Fibroblast of upper back skin (primary cell): ENCODE data around the gene KRT8.

ENCODE experiments used
- DNase-seq: peaks from one replicate; pipeline ENCODE4 v3.0.0-alpha.2; 2013

KRT8 gene

DNA sequence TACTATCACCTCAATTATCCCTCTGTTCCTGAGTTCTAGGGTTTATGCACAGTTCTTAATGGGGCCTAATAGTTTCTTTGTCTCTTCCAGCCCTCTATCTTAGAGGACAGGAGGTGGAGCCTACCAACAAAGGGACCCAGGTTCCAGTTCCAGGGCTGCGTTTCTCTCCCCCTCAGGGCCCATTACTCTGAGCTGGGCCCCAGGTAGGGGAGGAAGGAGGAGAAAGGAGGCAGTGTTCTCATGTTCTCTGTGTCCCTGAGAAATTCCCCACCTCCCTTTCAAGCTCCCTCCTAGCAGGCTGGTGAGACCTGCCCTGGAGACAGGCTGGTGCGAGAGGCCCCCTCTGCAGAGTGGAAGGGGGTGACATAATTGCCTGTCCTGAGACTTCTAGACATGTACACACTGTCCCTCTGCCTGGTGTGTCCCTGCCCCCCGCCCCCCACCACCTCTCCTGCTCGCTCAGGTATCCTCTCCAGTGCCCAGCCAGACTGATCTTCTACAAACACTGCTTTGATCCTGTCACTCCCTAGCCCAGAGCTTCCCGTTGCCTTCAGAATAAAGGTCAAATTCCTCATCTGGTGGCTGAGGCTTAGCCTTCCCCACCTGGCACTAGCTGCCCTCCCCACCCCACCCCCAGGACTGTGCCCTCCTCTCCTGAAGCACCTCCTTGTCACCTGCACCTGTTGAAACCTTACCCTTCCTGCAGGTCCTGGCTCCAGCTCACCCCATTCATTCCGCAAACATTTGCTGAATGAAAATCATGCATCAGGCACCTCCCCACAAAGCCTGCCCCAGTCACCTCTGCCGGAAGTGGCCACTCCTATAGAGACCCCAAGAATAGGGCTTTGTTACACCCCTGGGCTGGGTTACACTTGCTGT is 21.1 kb upstream of the KRT8 start:
- DNase-seq = no peak

DNA sequence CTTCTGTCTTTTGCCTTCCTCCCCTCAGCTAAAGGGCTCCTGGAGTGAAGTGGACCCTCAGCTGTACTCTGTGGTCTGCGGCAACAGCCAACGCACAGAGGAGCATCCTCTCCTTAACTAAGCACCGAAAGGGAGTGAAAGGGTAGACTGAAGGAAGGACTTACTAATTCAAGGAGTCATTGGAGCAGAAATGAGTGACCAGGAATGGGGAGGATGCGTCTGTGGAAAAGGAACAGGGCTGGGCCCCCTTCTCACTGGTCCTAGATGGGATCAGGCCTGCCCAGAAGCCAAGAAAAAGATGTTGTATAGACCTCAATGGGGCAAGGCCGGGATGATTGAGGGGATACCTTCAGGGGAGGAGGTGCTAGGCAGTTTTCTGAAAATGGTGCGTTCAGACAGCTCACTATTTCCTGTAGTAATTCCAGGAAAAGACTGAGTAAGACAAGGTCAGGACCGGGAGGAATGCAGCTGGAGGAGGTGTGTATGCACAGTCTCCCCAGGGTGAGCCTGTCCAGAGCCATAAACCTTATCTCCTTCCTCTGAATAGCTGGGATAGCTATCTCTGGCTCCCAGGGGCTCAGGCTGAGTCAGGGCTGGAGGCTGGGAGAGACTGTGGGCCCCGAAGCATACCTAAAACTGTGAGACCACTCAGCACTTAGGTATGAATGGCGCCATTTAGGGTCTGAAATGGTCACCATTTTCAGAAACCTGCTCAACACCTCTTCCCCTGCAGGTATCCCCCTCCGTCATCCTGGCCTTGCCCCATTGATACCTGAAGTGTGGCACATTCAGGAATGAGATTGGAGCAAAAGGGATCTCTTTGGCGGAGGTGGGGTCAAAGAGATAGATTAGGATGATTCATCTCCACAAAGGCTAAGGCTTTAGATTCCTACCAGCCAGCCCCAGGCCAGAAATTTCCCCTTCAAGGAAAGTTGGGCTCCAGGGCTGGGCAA is 20.2 kb upstream of the KRT8 start:
- DNase-seq = peak; percentile 97

DNA sequence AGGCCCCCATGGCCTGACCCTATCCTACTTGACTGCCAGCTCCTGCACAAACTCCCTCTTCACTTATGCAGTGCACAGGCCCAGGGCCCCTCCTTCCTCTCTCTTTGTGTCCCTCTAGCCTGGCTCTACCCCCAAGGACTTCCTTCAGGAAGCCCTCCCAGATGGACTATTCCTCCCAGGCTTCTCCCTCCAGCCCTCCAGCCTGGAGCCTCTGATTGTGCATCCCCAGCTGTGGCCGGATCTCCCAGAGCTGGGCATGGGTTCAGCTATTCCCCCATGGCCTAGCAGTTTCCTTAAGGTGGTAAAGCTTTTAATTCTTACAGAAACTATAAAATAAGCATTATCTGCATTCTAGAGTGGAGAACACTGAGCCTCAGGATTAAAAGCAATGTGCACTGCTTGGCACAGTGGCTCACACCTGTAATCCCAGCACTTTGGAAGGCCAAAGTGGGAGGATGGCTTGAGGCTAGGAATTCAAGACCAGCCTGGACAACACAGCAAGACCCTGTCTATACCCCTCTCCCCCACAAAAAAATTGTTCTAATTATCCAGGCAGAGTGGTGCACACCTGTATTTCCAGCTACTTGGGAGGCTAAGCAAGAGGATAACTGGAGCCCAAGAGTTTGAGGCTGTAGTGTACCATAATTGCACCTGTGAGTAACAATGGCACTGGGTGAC is 16.8 kb upstream of the KRT8 start:
- no peak for DNase-seq

DNA sequence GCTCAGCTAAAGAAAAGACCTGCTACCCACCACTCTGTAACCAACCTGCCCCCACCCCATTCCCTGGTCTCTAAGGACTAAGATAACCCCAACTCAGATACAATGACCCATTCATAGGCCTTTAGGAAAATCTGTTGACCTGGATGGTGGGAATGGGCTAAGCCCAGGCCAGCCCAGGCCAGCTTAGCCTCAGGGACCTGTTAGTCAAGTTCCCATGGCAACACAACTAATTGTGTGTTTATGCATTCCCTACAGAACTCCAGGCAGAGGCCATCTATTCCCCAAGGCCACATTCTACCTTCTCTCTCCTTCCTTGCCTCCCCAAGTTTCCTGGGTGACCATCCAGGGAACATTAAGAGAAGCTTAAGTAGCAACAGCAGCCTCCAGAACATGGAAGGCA is 16.1 kb upstream of the KRT8 start:
- no peak for DNase-seq

DNA sequence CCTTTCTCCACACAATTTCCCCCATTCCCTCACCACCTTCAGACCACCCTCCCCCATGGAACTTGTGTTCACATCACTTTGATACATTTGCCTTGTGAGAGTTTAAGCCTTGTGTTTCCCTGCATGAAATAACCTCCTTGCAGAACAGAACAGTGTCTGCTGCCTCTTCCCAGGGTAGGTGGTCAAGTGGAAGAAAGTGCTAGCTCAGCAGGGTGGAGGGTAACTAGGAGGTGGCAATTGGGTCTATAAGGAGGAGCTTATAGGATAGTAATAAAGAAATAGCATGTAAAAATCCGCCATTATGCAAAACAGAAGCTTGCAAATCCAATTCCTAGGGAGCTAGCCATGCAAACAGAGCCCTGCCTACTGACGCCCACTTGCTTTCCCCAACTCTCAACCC is 13.9 kb upstream of the KRT8 start:
- DNase-seq = no peak

DNA sequence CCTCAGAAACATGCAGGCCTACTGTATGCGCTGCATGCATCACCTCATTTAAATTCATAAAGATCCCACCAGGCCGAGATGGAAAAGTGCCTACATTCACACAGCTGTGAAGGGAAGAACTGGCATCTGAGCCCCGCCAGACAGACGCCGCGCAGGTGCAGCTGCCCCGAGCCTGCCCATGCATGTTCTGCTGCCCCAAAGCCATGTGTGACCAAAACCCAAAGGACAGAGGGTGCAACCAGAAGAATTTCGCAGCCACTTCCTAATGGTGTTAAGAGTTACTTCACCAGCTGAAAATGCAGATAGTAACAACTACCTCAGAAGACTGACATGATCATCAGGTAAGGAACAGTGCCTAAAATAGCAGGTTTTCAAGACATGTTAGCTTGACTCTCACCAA is 13.5 kb upstream of the KRT8 start:
- DNase-seq = no peak

DNA sequence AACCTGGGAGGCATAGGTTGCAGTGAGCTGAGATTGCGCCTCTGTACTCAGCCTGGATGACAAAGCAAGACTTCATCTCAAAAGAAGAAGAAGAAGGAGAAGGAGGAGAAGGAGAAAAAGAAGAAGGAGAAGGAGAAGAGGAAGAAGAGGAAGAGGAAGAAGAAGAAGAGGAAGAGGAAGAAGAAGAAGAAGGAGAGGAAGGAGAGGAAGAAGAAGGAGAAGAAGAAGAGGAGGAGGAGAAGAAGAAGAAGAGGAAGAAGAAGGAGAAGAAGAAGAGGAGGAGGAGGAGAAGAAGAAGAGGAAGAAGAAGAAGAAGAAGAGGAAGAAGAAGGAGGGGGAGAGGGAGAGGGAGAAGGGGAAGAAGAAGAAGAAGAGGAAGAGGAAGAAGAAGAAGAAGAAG is 12.9 kb upstream of the KRT8 start:
- DNase-seq = no peak

DNA sequence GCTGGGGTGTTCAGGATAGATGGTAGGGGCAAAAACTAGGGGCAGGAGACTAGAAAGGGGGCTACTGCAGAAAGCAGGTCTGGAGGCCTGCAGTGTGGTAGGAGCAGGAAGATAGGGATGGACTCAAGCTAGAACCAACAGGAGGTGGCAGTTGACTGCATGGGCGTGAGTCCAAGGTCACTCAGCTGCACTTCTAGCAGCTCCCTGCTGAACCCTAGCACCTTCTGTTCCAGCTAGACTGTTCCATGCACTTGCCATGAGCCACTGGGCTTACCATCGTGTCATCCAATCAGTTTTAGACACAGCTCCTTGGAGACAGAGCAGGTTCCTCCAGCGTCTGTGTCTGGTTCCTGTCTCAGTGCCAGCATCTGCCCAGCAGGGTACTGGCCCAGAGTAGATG is 11.3 kb upstream of the KRT8 start:
- no peak for DNase-seq

DNA sequence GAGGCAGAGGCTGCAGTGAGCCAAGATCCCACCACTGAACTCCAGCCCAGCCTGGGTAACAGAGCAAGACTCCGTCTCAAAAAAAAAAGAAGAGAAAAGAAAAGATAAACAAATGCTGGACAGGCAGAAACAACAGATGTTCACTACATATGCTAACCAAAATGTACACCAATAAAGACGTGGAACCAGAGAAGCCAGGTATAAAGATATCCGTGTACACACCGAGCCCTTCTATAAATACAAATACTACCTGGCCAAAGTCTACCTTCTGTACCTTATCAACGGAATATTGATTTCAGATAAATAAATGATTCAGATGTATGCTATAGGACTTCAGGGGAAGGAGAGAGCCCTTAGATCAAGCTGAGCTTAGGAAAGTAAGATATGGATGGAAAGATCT is 10.8 kb upstream of the KRT8 start:
- DNase-seq = no peak

DNA sequence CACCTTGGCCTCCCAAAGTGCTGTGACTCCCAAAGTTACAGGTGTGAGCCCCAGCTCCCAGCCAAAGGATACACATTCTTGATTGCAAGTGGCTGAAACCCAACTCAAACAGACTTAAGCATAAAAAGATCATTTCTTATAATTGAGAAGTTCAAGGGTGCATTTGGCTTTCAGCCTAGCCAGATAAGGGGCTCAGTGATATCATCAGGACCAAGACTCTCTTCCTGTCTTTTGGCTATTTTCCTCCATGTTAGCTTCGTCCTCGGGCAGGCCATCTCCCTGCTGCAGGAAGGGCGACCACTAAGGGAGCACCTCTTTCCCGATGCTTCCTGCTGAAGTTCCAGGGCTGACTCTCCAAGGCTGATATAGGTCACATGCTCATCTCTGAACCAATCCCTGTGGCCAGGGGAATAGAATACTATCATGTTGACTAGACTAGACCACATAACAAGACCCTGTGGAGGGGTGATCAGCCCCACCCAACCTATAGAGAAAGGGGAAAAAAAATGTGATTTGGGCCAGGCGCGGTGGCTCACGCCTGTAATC is 9.8 kb upstream of the KRT8 start:
- DNase-seq = no peak

DNA sequence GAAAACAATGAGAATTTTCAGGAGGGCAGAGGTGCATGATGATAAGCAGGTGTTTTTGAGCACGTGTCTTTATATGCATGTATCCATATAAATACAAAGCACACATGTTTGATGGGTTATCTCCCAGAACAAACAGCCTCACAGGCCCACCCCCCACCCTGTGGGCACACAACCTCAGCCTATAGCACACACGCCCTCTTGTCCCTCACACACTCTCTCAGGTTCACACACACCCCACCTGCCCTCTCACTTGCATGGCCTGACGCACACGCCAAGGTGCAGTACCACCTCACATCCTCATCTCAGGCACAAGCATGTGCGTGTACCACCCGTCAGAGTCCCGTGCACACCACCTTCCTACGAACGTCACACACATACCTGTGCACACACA is 8.6 kb upstream of the KRT8 start:
- DNase-seq = no peak

DNA sequence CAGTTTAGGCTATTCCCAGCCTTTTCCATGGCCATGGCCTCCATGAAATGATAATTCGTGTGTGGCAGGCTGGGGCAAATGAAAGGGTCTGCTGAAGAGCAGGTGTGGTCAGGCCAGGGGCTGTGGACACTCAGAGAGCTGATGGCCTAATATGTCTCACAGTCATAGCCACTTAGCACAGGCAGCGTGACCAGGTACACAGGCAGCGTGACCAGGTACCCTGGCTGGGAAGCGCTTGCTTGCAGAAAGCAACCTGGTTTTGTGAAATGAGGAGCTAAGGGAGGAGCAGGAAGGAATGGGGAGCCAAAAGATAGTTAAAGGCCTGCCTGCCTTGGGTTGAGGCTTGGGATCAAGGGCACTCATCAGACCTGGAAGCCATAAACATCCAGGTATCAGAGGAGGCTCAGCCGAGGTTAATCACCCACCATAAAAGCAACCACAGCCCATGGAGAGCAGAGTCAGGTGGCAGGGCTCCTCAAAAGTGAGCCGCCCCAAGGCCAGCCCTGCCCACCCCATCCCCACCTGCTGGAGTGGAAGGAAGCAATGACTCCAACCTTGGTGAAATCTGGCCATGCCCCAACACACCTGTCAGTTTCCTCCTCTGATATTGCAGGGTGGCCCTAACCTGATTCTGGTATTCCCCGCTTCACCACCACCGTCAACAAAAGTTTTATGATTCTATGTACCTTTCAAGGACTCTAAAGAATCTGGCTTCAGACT is 8.0 kb upstream of the KRT8 start:
- no peak for DNase-seq

DNA sequence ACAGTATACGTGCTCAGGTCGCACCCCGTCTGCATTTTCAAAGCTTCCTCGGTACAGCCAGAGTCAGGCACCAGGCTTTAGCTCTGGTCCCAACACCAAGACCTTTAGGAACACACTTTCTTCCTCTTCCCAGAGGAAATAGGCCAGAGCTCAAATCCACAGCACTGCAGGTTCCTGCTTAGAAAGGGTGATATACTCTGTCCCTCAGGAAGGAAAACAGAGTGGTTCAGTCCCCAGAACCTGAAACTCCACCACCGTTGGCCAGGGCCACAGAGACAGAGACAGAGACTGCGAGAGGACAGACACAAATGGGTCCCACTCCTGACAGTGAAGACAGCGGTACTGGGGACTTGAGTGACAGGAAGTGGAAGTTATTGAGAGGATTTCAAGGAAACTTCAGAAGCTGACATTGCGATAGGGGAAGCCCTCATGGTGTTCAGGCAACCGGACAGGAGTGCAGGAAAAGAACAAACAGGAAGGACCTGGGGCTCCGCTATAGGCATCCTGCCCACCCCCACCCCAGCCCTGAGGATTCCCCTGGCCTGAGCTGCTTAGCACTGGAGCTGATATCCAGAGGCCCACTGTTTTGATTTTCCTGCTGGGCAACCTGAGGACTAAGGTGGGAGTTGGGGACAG is 5.5 kb upstream of the KRT8 start:
- no peak for DNase-seq

DNA sequence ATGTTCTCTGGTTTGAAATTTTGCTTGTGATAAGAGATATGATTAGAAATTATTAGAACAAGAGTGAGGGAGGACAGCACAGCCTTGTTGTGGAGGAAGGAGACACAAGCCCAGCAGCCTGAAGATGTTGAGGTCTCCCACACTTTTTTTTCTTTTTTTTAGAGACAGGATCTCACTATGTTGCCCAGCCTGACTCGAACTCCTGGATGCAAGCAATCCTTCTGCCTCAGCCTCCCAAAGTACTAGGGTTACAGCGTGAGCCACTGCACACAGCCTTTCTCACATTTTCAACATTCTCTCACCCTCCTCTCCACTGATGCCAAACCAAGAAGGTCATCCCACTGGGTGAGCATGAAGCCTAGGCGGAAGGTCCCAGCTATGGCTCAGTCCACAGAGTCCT is 4.9 kb upstream of the KRT8 start:
- no peak for DNase-seq

DNA sequence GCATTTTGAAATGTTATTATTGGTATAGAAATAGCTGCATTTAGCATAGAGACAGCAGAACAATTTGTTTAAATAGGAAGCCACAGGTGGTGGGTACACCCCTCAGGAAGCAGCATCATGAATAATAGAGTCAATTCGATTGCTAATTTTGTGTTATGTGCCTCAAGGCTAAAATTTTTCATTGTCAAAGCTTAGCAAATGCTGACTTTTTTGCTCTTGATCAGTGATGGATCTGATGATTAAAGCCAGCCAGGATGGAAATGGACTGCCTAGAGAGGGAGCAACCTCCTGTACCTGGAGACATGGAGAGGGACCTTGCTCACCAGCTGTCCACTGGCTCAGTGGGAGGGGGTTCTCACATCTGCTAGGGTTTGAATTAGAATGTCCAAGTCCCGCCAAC is 4.5 kb upstream of the KRT8 start:
- no peak for DNase-seq

DNA sequence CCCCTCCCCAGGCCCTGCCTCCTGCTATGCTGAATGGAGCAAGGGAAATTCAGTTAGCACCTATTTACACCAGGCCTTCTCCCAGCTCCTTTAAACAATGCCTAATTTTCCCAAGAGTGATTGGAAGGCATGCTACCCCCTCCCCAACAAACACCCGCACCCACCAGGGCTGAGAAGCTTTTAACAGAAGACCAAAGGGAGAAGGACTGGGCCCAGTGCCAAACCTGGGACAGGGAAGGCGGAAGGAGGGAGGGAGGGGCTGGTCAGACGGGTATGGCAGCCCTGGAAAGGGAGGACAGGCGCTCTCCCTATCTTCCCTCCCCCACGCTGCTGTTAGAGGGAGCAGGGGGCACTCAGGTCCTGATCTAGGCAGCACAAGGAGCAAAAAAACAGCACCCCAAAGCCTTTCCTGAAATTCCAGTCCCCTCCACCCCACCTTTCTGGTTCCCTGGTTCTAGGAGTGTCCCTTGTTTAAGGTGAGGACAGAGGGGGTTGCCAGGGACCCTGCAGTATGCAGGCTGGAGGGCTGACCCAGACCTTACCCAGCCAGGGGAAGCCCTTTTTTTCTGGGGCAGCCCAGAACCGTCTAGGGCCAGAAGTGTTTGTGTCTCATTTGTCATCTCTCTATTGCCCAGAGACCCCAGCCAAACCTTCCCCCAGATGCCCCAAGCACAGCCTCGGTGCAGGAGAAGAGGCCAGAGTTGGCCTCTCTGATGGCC is 2.4 kb upstream of the KRT8 start:
- DNase-seq = peak; percentile 39

DNA sequence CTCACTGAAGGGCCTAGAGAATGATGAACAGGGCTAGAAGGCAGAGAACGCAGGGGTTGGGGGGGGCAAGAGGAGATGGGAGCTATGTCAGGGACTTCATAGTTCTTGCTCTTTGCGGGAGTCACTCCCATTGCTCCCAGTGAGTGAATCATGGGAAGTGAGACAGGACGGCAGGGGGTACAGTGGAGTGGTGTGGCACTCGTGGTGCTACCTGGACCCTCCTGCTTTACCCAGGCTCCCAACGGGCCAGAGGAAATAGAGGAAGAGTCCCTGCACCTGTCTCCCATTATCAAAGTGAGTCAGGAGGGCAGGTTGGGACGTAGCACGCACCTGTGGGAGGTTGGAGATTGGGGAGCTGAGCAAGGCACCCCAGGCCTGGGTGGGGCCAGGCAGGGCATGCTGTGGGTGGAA is 1.3 kb upstream of the KRT8 start:
- DNase-seq = no peak

DNA sequence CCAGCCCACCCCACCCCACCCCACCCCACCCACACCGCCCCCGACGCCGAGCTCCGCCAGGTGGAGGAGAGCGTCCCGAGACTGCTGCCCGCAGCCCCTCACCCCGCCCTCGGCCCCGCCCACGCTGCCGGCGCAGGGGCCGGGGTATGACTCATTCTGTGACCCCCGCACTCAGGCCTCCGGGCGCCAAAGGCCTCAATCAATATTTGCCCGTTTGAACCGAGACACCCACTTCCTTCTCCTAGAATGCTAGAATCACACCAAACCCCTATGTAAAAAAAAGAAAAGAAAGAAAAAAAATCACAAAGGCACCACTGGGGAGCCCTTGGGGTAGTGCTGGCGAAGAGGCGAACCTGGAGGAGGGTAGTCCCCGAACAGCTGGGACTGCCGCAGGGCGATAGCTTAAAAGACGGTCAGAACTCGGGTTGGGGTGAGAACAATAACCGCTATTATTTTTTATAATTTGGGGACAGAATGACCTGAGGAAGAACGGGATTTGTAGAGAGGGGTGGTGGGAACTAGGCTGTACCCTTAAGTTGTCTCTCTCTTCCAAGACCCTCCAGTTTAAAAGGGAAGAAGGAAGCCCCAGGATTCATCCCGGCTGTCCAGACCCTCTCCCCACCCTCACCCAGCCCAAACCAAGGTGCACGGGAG is 894 bp downstream of the KRT8 start:
- peak; percentile 47 for DNase-seq

DNA sequence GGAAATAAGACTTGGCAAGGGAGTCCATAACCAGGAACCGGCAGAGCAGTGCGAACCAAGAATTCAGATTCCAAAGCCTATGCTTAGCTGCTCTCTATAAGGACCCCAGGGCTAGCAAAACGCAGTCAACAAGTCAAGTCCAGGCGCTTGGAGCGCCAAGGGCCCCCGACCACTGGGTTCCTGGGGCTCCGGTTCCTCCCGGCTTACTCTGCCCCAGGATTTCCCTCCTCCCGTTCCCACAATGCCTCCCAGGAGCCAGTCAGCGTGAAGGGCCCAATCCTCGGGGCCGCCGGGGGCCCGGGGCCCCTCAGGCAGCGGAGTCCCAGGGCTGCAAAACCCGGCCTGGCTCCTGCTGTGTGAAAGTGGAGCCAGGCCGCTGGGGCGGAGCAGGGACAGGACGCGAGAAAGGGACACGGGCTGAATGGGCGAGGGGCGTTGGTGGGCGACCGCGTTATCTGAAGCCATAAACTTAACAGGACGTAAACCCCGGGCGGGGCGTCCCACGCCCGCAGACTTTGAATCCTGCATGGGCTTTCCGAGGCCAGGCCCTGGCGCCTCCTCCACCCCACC is 1.5 kb downstream of the KRT8 start:
- peak; percentile 83 for DNase-seq
